Stimulated activated CD8-positive, alpha-beta memory T cell treated with anti-CD3 and anti-CD28 coated beads, Interleukin-7, amount 100 ng/mL, for 4 hours (primary cell): Measurements from ENCODE around the gene WNT7A.
A peak's percentile ranks its signal among the peaks of the same experiment; 100 is the strongest.

ENCODE experiments used
- DNase-seq, 2 donors: peaks; one replicate each; pipeline ENCODE4 v3.0.0-alpha.2; 2020; ENCODE audit warnings: low read depth in 2 of 2

The WNT7A gene

GRCh38 chr3:13884851-13885703 is 5.2 kb upstream of the WNT7A start:
- peak in 1 of 2 donors; percentile 28 for DNase-seq

- DNase-seq = no peak
These were observed 3.8 kb upstream of the WNT7A start for GRCh38 chr3:13883681-13884080.

- DNase-seq = no peak
These were observed 3.0 kb upstream of the WNT7A start for GRCh38 chr3:13882876-13883275.

- no peak for DNase-seq
These were observed 1.9 kb upstream of the WNT7A start for GRCh38 chr3:13881536-13882410.

GRCh38 chr3:13880811-13881156 is 913 bp upstream of the WNT7A start:
- DNase-seq = no peak

GRCh38 chr3:13879102-13879945 is 547 bp downstream of the WNT7A start:
- DNase-seq = no peak

- no peak for DNase-seq
These were observed 1.4 kb downstream of the WNT7A start for GRCh38 chr3:13878281-13879101.

GRCh38 chr3:13877911-13878280 is 2.0 kb downstream of the WNT7A start:
- no peak for DNase-seq

GRCh38 chr3:13876451-13877100 is 3.3 kb downstream of the WNT7A start:
- no peak for DNase-seq

- DNase-seq = no peak
These were observed 5.0 kb downstream of the WNT7A start for GRCh38 chr3:13874891-13875290.

GRCh38 chr3:13873818-13874217 is 6.1 kb downstream of the WNT7A start:
- DNase-seq = no peak

- DNase-seq = no peak
These were observed 7.4 kb downstream of the WNT7A start for GRCh38 chr3:13872451-13872850.

GRCh38 chr3:13871791-13872190 is 8.1 kb downstream of the WNT7A start:
- no peak for DNase-seq

GRCh38 chr3:13870902-13871301 is 9.0 kb downstream of the WNT7A start:
- no peak for DNase-seq

- DNase-seq = no peak
These were observed 10.0 kb downstream of the WNT7A start for GRCh38 chr3:13869761-13870343.

- no peak for DNase-seq
These were observed 10.8 kb downstream of the WNT7A start for GRCh38 chr3:13868844-13869724.

- DNase-seq = no peak
These were observed 12.1 kb downstream of the WNT7A start for GRCh38 chr3:13867732-13868131.

- peak in 1 of 2 donors; percentile 20 for DNase-seq
These were observed 13.6 kb downstream of the WNT7A start for GRCh38 chr3:13866041-13866965.
